ENCODE measurements around the gene RABGEF1.
"Not testable (repeated sequence)": the region's sequence is repeated elsewhere in the genome, so short reads cannot be mapped to it uniquely, and the experiment has no call there.

RABGEF1 gene

GRCh38 chr7:66766041-66766440 lies 25.5 kb downstream of the RABGEF1 start:
- no peak for DNase-seq

GRCh38 chr7:66767486-66767885 lies 27.0 kb downstream of the RABGEF1 start:
- DNase-seq = not testable (repeated sequence)

GRCh38 chr7:66768865-66769832 lies 28.6 kb downstream of the RABGEF1 start:
- DNase-seq = no peak

- DNase-seq = no peak
Observed at GRCh38 chr7:66769833-66770512, 29.4 kb downstream of the RABGEF1 start.

- no peak for DNase-seq
Observed at GRCh38 chr7:66771795-66772194, 31.3 kb downstream of the RABGEF1 start.

- not testable (repeated sequence) for DNase-seq
Observed at GRCh38 chr7:66773744-66774143, 33.2 kb downstream of the RABGEF1 start.

- DNase-seq = not testable (repeated sequence)
Observed at GRCh38 chr7:66776383-66776782, 35.9 kb downstream of the RABGEF1 start.

- no peak for DNase-seq
Observed at GRCh38 chr7:66776800-66777442, 36.4 kb downstream of the RABGEF1 start.

GRCh38 chr7:66778201-66778600 lies 37.7 kb downstream of the RABGEF1 start:
- no peak for DNase-seq

- DNase-seq = no peak
Observed at GRCh38 chr7:66779669-66780409, 39.3 kb downstream of the RABGEF1 start.

GRCh38 chr7:66781408-66782090 lies 41.0 kb downstream of the RABGEF1 start:
- no peak for DNase-seq

- not testable (repeated sequence) for DNase-seq
Observed at GRCh38 chr7:66782875-66783274, 42.3 kb downstream of the RABGEF1 start.

GRCh38 chr7:66783887-66784595 lies 43.5 kb downstream of the RABGEF1 start:
- not testable (repeated sequence) for DNase-seq

GRCh38 chr7:66790196-66790595 lies 49.7 kb downstream of the RABGEF1 start:
- no peak for DNase-seq

- DNase-seq = no peak
Observed at GRCh38 chr7:66790725-66791124, 50.2 kb downstream of the RABGEF1 start.

- DNase-seq = no peak
Observed at GRCh38 chr7:66800591-66800990, 60.1 kb downstream of the RABGEF1 start.

GRCh38 chr7:66804001-66804400 lies 63.5 kb downstream of the RABGEF1 start:
- no peak for DNase-seq

GRCh38 chr7:66807736-66808135 lies 67.2 kb downstream of the RABGEF1 start:
- DNase-seq = no peak

- no peak for DNase-seq
Observed at GRCh38 chr7:66810716-66811115, 70.2 kb downstream of the RABGEF1 start.

- not testable (repeated sequence) for DNase-seq
Observed at GRCh38 chr7:66815186-66815875, 74.8 kb downstream of the RABGEF1 start.

GRCh38 chr7:66815951-66816350 lies 75.4 kb downstream of the RABGEF1 start:
- no peak for DNase-seq

All from central memory CD4-positive, alpha-beta T cell (primary cell).